Astrocyte of the cerebellum (primary cell): ENCODE measurements around the gene FMO1.
"Not testable (repeated sequence)": the region's sequence is repeated elsewhere in the genome, so short reads cannot be mapped to it uniquely, and the experiment has no call there.

Experiments used
- DNase-seq: peaks from one replicate; pipeline ENCODE4 v3.0.0-alpha.2; 2011; ENCODE audit warnings: low read depth
- H3K4me3 ChIP-seq: 2 replicates; pipeline ENCODE4 v1.5.1; 2011; ENCODE audit warnings: mild to moderate bottlenecking, low read depth, low read length, moderate library complexity
- CTCF ChIP-seq: IDR thresholded peaks from 2 replicates; pipeline ENCODE4 v1.5.1; 2012; ENCODE audit warnings: low read length, low read depth, moderate library complexity, mild to moderate bottlenecking; ENCODE audit errors: missing control alignments
- in situ Hi-C: cut with HindIII; loops from 2 replicates; pipeline ENCODE4 v1.10.0; 2017; ENCODE audit warnings: low sequenced_read_pairs

FMO1 gene

GRCh38 chr1:171292799-171293198, 44.5 kb downstream of the FMO1 start:
- in situ Hi-C loops = no loop called here
- DNase-seq = peak; percentile 18
- H3K4me3 ChIP-seq = no peak overlapping the region
- TF ChIP-seq CTCF = no peak

DNA sequence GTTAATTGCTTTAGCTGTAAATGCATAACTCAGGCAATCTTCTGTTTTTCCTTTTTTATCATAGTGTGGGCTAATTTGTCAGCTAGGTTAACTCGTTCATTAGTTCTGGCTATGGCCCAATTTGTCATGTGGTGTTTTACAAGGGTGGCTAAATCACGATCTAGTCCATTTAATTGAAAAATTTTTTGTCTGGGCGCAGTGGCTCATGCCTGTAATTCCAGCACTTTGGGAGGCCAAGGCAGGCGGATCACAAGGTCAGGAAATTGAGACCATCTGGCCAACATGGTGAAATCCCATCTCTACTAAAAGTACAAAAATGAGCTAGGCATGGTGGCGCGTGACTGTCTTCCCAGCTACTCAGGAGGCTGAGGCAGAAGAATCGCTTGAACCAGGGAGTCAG, 47.1 kb downstream of the FMO1 start:
- in situ Hi-C loops, DNase-seq, H3K4me3 ChIP-seq: not testable (repeated sequence)

- TF ChIP-seq CTCF = no peak
- in situ Hi-C loops = no loop called here
- no peak for DNase-seq
- H3K4me3 ChIP-seq = no peak overlapping the region
Observed at GRCh38 chr1:171295821-171296220, 47.5 kb downstream of the FMO1 start.

DNA sequence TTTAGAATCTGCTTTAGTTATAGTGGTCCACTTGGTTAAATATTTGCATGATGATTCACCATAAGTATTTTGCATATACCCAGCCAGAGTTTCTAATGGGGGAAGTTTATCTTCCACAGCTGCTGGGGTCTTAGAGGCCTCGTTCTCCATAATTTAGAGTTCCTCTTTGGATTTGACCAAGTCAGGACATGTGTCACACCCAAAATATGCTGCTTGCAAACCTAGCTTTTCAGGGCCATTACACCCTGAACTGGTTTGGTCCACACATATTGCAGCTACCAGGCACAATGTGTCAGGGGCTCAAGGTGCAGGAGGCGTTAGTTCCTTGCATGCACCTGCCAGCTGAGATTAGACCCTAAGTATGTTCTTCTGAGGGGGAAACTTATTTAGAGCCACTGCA, 48.6 kb downstream of the FMO1 start:
- no peak for DNase-seq
- in situ Hi-C loops = no loop called here
- H3K4me3 ChIP-seq = no peak overlapping the region
- TF ChIP-seq CTCF = no peak

GRCh38 chr1:171298696-171299095, 50.4 kb downstream of the FMO1 start:
- no peak overlapping the region for H3K4me3 ChIP-seq
- no peak for TF ChIP-seq CTCF
- in situ Hi-C loops = no loop called here
- DNase-seq = no peak

DNA sequence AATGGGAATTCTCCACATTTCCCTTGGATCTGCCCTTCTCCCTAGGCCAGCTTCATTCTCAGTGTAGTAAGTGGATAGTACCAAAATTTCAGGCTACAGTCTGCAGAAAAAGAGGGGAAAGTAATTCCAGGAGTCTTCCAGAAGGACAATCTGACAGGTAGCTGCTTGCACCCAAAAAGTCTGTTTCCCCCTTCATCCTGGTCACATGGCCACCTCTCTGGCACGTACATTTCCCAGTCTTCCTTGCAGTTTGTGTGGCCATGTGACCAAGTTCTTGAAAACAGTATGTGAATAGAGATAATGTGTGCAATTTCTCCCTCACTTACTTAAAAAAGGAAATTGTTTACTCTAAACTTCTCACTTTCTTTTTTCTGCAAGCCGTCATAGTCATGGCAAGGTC, 51.0 kb downstream of the FMO1 start:
- TF ChIP-seq CTCF = no peak
- no peak overlapping the region for H3K4me3 ChIP-seq
- no peak for DNase-seq
- in situ Hi-C loops = no loop called here

- DNase-seq = no peak
- in situ Hi-C loops = no loop called here
- no peak overlapping the region for H3K4me3 ChIP-seq
- no peak for TF ChIP-seq CTCF
Observed at GRCh38 chr1:171300401-171300800, 52.1 kb downstream of the FMO1 start.
